Umbilical cord (tissue), 2 donors: Measurements from ENCODE around the gene PCBP3. TPM values are rescaled to one million over a fixed set of nuclear protein-coding genes. Genes with fewer than 3 reads are reported as not detected.
"Not testable (repeated sequence)": the region's sequence is repeated elsewhere in the genome, so short reads cannot be mapped to it uniquely, and the experiment has no call there.

Experiments used
- DNase-seq: peaks from one replicate; pipeline ENCODE4 v3.0.0-alpha.2; 2015; ENCODE audit warnings: low spot score
- total RNA-seq: library from RNA; depleted of rRNA; stranded (reverse); fragments of >200 nt; gene quantifications from one replicate; pipeline ENCODE4 v1.2.3, GENCODE V29; 2014; ENCODE audit warnings: low replicate concordance; ENCODE audit not compliant: insufficient read depth

The PCBP3 gene
- total RNA-seq, 1 donor from 2014 or later, result 4.8 TPM

GRCh38 chr21:45806042-45806441 is 162.5 kb downstream of the PCBP3 start:
- DNase-seq, result no peak

GRCh38 chr21:45808663-45809062 is 165.1 kb downstream of the PCBP3 start:
- not testable (repeated sequence) for DNase-seq

- no peak for DNase-seq
Observed at GRCh38 chr21:45809421-45809820, 165.9 kb downstream of the PCBP3 start.

- no peak for DNase-seq
Observed at GRCh38 chr21:45811136-45811535, 167.6 kb downstream of the PCBP3 start.

- not testable (repeated sequence) for DNase-seq
Observed at GRCh38 chr21:45814210-45814940, 170.8 kb downstream of the PCBP3 start.

- not testable (repeated sequence) for DNase-seq
Observed at GRCh38 chr21:45815781-45816180, 172.3 kb downstream of the PCBP3 start.

GRCh38 chr21:45816794-45817193 is 173.3 kb downstream of the PCBP3 start:
- no peak for DNase-seq

GRCh38 chr21:45817345-45817744 is 173.8 kb downstream of the PCBP3 start:
- no peak for DNase-seq

GRCh38 chr21:45818276-45818903 is 174.9 kb downstream of the PCBP3 start:
- no peak for DNase-seq

- DNase-seq, result no peak
Observed at GRCh38 chr21:45818904-45819285, 175.4 kb downstream of the PCBP3 start.

GRCh38 chr21:45819478-45820170 is 176.1 kb downstream of the PCBP3 start:
- no peak for DNase-seq

- DNase-seq, result peak; percentile 95
Observed at GRCh38 chr21:45820171-45821091, 176.9 kb downstream of the PCBP3 start.

GRCh38 chr21:45821315-45821962 is 177.9 kb downstream of the PCBP3 start:
- DNase-seq, result no peak

- DNase-seq, result no peak
Observed at GRCh38 chr21:45821998-45822397, 178.5 kb downstream of the PCBP3 start.

GRCh38 chr21:45822429-45823099 is 179.0 kb downstream of the PCBP3 start:
- no peak for DNase-seq

GRCh38 chr21:45823100-45823681 is 179.7 kb downstream of the PCBP3 start:
- DNase-seq, result no peak

- no peak for DNase-seq
Observed at GRCh38 chr21:45824546-45825215, 181.2 kb downstream of the PCBP3 start.

- DNase-seq, result no peak
Observed at GRCh38 chr21:45825219-45825618, 181.7 kb downstream of the PCBP3 start.

GRCh38 chr21:45826676-45827301 is 183.3 kb downstream of the PCBP3 start:
- no peak for DNase-seq
